ENCODE measurements around the gene CBFA2T3. TPM values are rescaled to one million over a fixed set of nuclear protein-coding genes. Genes with fewer than 3 reads are reported as not detected.

The CBFA2T3 gene
- total and polyA plus RNA-seq, 5 donors = 5.6 to 8.5 (median 7.3) TPM

DNA sequence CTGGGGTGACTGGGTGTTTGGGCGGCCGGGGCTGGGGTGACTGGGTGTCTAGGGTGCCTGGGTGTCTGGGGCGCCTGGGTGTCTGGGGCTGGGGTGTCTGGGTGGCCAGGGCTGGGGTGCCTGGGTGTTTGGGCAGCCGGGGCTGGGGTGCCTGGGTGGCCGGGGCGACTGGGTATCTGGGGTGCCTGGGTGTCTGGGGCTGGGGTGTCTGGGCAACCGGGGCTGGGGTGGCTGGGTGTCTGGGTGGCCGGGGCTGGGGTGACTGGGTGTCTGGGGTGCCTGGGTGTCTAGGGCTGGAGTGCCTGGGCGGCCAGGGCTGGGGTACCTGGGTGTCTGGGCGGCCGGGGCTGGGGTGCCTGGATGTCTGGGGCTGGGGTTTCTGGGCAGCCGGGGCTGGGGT is 151.9 kb downstream of the CBFA2T3 start:
- no peaks in the 10 kb centered on the region for H3K9me3 ChIP-seq (ENCODE audit: control insufficient read depth, low read length)
- DNase-seq (no peak), ATAC-seq (no peak)
- no peak overlapping the region for H3K27ac ChIP-seq (ENCODE audit: low read length)
- intact Hi-C loops (cut with DNase I) = no loop called here
- H3K4me3 ChIP-seq (ENCODE audit: low read length) = no peak overlapping the region
- H3K27me3 ChIP-seq (ENCODE audit: control insufficient read depth, insufficient read depth) = no peaks in the 10 kb centered on the region
- 97% methylated on average over 12 of the region's 12 CpGs for WGBS
- H3K4me1 ChIP-seq (ENCODE audit: control insufficient read depth, insufficient read depth, low read length) = no peaks in the 10 kb centered on the region

Other genes starting within 250 kb of the CBFA2T3 start
- 10 to 100 TPM; 21.7 to 45.6 (median 29.8) TPM for gene PIEZO1, start 192.0 kb downstream of the CBFA2T3 start, total RNA-seq
- gene PIEZO1, start 192.0 kb downstream of the CBFA2T3 start, polyA plus RNA-seq = 37.3 TPM
- gene CDT1, start 173.4 kb downstream of the CBFA2T3 start, total RNA-seq = 1 to 10 TPM in 2 of 4 donors, under 1 TPM in 2; 0.57 to 3.1 (median 1.1) TPM
- gene CDT1, start 173.4 kb downstream of the CBFA2T3 start, polyA plus RNA-seq = 0.27 TPM
- 10 to 100 TPM; 40.8 to 65.8 (median 50.7) TPM for gene APRT, start 165.3 kb downstream of the CBFA2T3 start, total RNA-seq
- 82.0 TPM for gene APRT, start 165.3 kb downstream of the CBFA2T3 start, polyA plus RNA-seq
- 10 to 100 TPM; 17.6 to 22.3 (median 18.8) TPM for gene GALNS, start 120.3 kb downstream of the CBFA2T3 start, total RNA-seq
- 21.0 TPM for gene GALNS, start 120.3 kb downstream of the CBFA2T3 start, polyA plus RNA-seq
- gene TRAPPC2L, start 120.1 kb downstream of the CBFA2T3 start, total RNA-seq = 10 to 100 TPM; 45.5 to 61.5 (median 55.0) TPM
- gene TRAPPC2L, start 120.1 kb downstream of the CBFA2T3 start, polyA plus RNA-seq = 43.7 TPM
- not detected for gene PABPN1L, start 110.5 kb downstream of the CBFA2T3 start, total RNA-seq
- not detected for gene PABPN1L, start 110.5 kb downstream of the CBFA2T3 start, polyA plus RNA-seq
- gene ACSF3, start 116.6 kb upstream of the CBFA2T3 start, total RNA-seq = 10 to 100 TPM; 13.9 to 22.4 (median 16.7) TPM
- 16.4 TPM for gene ACSF3, start 116.6 kb upstream of the CBFA2T3 start, polyA plus RNA-seq
- gene CDH15, start 194.5 kb upstream of the CBFA2T3 start, total RNA-seq = under 1 TPM; 0.09 to 0.14 (median 0.13) TPM
- 0.05 TPM for gene CDH15, start 194.5 kb upstream of the CBFA2T3 start, polyA plus RNA-seq
- under 1 TPM in 2 of 4 donors, not detected in 2; 0.12 to 0.69 TPM for gene SLC22A31, start 223.3 kb upstream of the CBFA2T3 start, total RNA-seq
- 0.05 TPM for gene SLC22A31, start 223.3 kb upstream of the CBFA2T3 start, polyA plus RNA-seq
- gene ZNF778, start 240.5 kb upstream of the CBFA2T3 start, total RNA-seq = 1 to 10 TPM; 6.6 to 9.0 (median 8.0) TPM
- 1.6 TPM for gene ZNF778, start 240.5 kb upstream of the CBFA2T3 start, polyA plus RNA-seq